Osteocyte (in vitro differentiated cells): ENCODE results near the gene PSMB3. TPM values are rescaled to one million over a fixed set of nuclear protein-coding genes. Genes with fewer than 3 reads are reported as not detected.

Source experiments
- DNase-seq: peaks from one replicate; pipeline ENCODE4 v3.0.0; 2021; ENCODE audit warnings: mixed read lengths; ENCODE audit not compliant: unreplicated experiment; ENCODE audit errors: extremely low spot score
- H3K27ac Mint-ChIP-seq: one replicate; pipeline ENCODE4 v1.8.0; 2021; ENCODE audit warnings: mild to moderate bottlenecking, mixed read lengths; ENCODE audit not compliant: unreplicated experiment
- H3K27me3 Mint-ChIP-seq: one replicate; pipeline ENCODE4 v1.8.0; 2021; ENCODE audit warnings: mixed read lengths; ENCODE audit not compliant: unreplicated experiment
- H3K36me3 Mint-ChIP-seq: one replicate; pipeline ENCODE4 v1.8.0; 2021; ENCODE audit warnings: mixed read lengths; ENCODE audit not compliant: unreplicated experiment
- H3K4me1 Mint-ChIP-seq: one replicate; pipeline ENCODE4 v1.8.0; 2021; ENCODE audit warnings: mixed read lengths; ENCODE audit not compliant: unreplicated experiment
- H3K4me3 Mint-ChIP-seq: one replicate; pipeline ENCODE4 v1.8.0; 2021; ENCODE audit warnings: mild to moderate bottlenecking, moderate library complexity, mixed read lengths; ENCODE audit not compliant: unreplicated experiment
- H3K9me3 Mint-ChIP-seq: one replicate; pipeline ENCODE4 v1.8.0; 2021; ENCODE audit warnings: mixed read lengths; ENCODE audit not compliant: unreplicated experiment
- CTCF ChIP-seq: fragments of 200-600 bp; sonication (generic); IDR thresholded peaks from 2 replicates; pipeline ENCODE4 v1.5.0; 2021; ENCODE audit warnings: antibody characterized with exemption, mild to moderate bottlenecking, moderate library complexity
- total RNA-seq: library from RNA; stranded (reverse); gene quantifications from 2 replicates; pipeline ENCODE4 v1.2.1, GENCODE V29; 2021

Gene PSMB3
- total RNA-seq, 1 donor from 2014 or later, result 144 TPM

GRCh38 chr17:38748149-38748891 lies 4.2 kb upstream of the PSMB3 start, which contains the start of gene PCGF2:
Gene PCGF2 (minus strand): TSS chr17:38748336. CDS start chr17:38740402, 7,934 bp downstream.
- H3K27ac Mint-ChIP-seq, result peak within 1 kb of the TSS; percentile 76
- peak within 1 kb of the TSS; percentile 99 for H3K4me3 Mint-ChIP-seq
- H3K36me3 Mint-ChIP-seq, result no peaks in the 10 kb centered on the region
- no peak for TF ChIP-seq CTCF
- H3K27me3 Mint-ChIP-seq, result no peaks in the 10 kb centered on the region
- no peaks in the 10 kb centered on the region for H3K9me3 Mint-ChIP-seq
- peaks cover 61% of the 10 kb centered on the region for H3K4me1 Mint-ChIP-seq
- peak; percentile 92 for DNase-seq

GRCh38 chr17:38748892-38749222 lies 3.7 kb upstream of the PSMB3 start:
- no peak for TF ChIP-seq CTCF
- Mint-ChIP-seq H3K4me3 (peak overlapping the region; percentile 99), H3K4me1 (peaks cover 60% of the 10 kb centered on the region), H3K27ac (no peak overlapping the region), H3K36me3 (no peaks in the 10 kb centered on the region), H3K9me3 (no peaks in the 10 kb centered on the region), H3K27me3 (no peaks in the 10 kb centered on the region)
- DNase-seq, result no peak

GRCh38 chr17:38749223-38750043 lies 3.1 kb upstream of the PSMB3 start:
- no peaks in the 10 kb centered on the region for H3K27me3 Mint-ChIP-seq
- no peak for TF ChIP-seq CTCF
- H3K27ac Mint-ChIP-seq, result peak overlapping the region; percentile 72
- peaks cover 61% of the 10 kb centered on the region for H3K4me1 Mint-ChIP-seq
- H3K4me3 Mint-ChIP-seq, result peak overlapping the region; percentile 99
- H3K9me3 Mint-ChIP-seq, result no peaks in the 10 kb centered on the region
- DNase-seq, result no peak
- H3K36me3 Mint-ChIP-seq, result peaks cover under 1% of the 10 kb centered on the region

- H3K27me3 Mint-ChIP-seq, result no peaks in the 10 kb centered on the region
- H3K4me1 Mint-ChIP-seq, result peaks cover 59% of the 10 kb centered on the region
- H3K9me3 Mint-ChIP-seq, result no peaks in the 10 kb centered on the region
- peaks cover 3% of the 10 kb centered on the region for H3K36me3 Mint-ChIP-seq
- peak overlapping the region; percentile 72 for H3K27ac Mint-ChIP-seq
- no peak for DNase-seq
- peak overlapping the region; percentile 99 for H3K4me3 Mint-ChIP-seq
- TF ChIP-seq CTCF, result no peak
These were observed 2.6 kb upstream of the PSMB3 start for GRCh38 chr17:38750044-38750311.
